Sigmoid colon (tissue), 7 donors: ENCODE results near the gene ZP2. TPM values are rescaled to one million over a fixed set of nuclear protein-coding genes. Genes with fewer than 3 reads are reported as not detected.

Source experiments
- DNase-seq: peaks from one replicate; pipeline ENCODE4 v3.0.0-alpha.2; 2019
- H3K27ac ChIP-seq, 4 donors: fragments of 200-600 bp; sonication (generic); one replicate each; pipeline ENCODE4 v1.5.1; 2016 to 2019; ENCODE audit warnings: mild to moderate bottlenecking in 1 of 4
- H3K27me3 ChIP-seq, 3 donors: fragments of 200-600 bp; sonication (generic); one replicate each; pipeline ENCODE4 v1.5.1; 2019; ENCODE audit warnings: mild to moderate bottlenecking in 1 of 3
- H3K36me3 ChIP-seq, 4 donors: fragments of 200-600 bp; sonication (generic); one replicate each; pipeline ENCODE4 v1.5.1; 2016 to 2019
- H3K4me1 ChIP-seq, 4 donors: fragments of 200-600 bp; sonication (generic); one replicate each; pipeline ENCODE4 v1.5.1; 2017 to 2019
- H3K4me3 ChIP-seq, 4 donors: fragments of 200-600 bp; sonication (generic); one replicate each; pipeline ENCODE4 v1.5.1; 2017 to 2019; ENCODE audit warnings: mild to moderate bottlenecking in 2 of 4, moderate library complexity in 1 of 4
- H3K9me3 ChIP-seq, 4 donors: fragments of 200-600 bp in 3 of 4; sonication (generic) in 3 of 4; one replicate each; pipeline versions ENCODE4 v1.5.1 to v1.6.1; 2013 to 2019
- CTCF ChIP-seq, 4 experiments: fragments of 450-650 bp in 3 of 4; fragments of 200-600 bp in 1 of 4; IDR thresholded peaks; one replicate each; pipeline ENCODE4 v1.5.1; 2016 to 2019; ENCODE audit warnings: antibody characterized with exemption in 4 of 4, mild to moderate bottlenecking in 3 of 4, moderate library complexity in 2 of 4
- EP300 ChIP-seq, 4 donors: sonication (generic); formaldehyde crosslinking; IDR thresholded peaks; one replicate each; pipeline ENCODE4 v1.6.1; 2017; ENCODE audit warnings: antibody characterized with exemption in 4 of 4
- POLR2A ChIP-seq, 2 donors: fragments of 450-650 bp; IDR thresholded peaks; one replicate each; pipeline ENCODE4 v1.6.1; 2016; ENCODE audit warnings: antibody characterized with exemption in 2 of 2, mild to moderate bottlenecking in 2 of 2, moderate library complexity in 2 of 2
- POLR2AphosphoS5 ChIP-seq, 4 donors: sonication (generic); formaldehyde crosslinking; IDR thresholded peaks; one replicate each; pipeline ENCODE4 v1.6.1; 2017; ENCODE audit warnings: antibody characterized with exemption in 4 of 4
- WGBS, 2 donors: extraction: QIAGEN DNeasy Blood & Tissue Kit; methylation state at CpG; one replicate each; pipeline ENCODE4 v1.1.7; 2013; 5-methylcytosine and 5-hydroxymethylcytosine counted together
- intact Hi-C: fragments of 100-400 bp; cut with DNase I; formaldehyde crosslinking; loops from one replicate; pipeline ENCODE4 v1.15.1; 2023
- polyA plus RNA-seq, 3 donors: library from polyadenylated mRNA; stranded (reverse); fragments of 200-250 nt; gene quantifications; one replicate each; pipeline ENCODE4 v1.2.3, GENCODE V29; 2013
- total RNA-seq, 4 donors: library from RNA; depleted of rRNA; stranded (reverse); fragments of >200 nt; gene quantifications; one replicate each; pipeline ENCODE4 v1.1.0, GENCODE V29; 2016
- donor health status: healthy with polysubstance abuse.
- donor health status: Bipolar disorder and iron deficiency.
- donor health status: healthy.

Gene ZP2
- total and polyA plus RNA-seq, 7 donors, result 0.03 TPM; not detected in 6

GRCh38 chr16:21233521-21234150 lies 22.3 kb upstream of the ZP2 start, which contains the start of gene ANKS4B:
Gene ANKS4B, plus strand, starts transcription at chr16:21233699. Its CDS starts 39 bp downstream, at chr16:21233738.
- no peak for DNase-seq
- peak in 1 of 2 donors; percentile 20 for TF ChIP-seq POLR2A (IDR thresholded peaks at IDR 0.05)
- no peak for TF ChIP-seq EP300 (IDR thresholded peaks at IDR 0.05)
- peak in 1 of 4 donors; percentile 9 for TF ChIP-seq POLR2AphosphoS5 (IDR thresholded peaks at IDR 0.05)
- TF ChIP-seq CTCF (IDR thresholded peaks at IDR 0.05), result no peak
- no peaks in the 10 kb centered on the region for H3K4me1 ChIP-seq
- no peaks in the 10 kb centered on the region for H3K36me3 ChIP-seq
- H3K27me3 ChIP-seq, result no peaks in the 10 kb centered on the region
- no peak within 1 kb of the TSS for H3K27ac ChIP-seq
- WGBS, 2 donors, result 20 to 74% methylated on average over 11 of the region's 11 CpGs
- intact Hi-C loops, result no loop called here
- no peaks in the 10 kb centered on the region for H3K9me3 ChIP-seq
- no peak within 1 kb of the TSS for H3K4me3 ChIP-seq

DNA sequence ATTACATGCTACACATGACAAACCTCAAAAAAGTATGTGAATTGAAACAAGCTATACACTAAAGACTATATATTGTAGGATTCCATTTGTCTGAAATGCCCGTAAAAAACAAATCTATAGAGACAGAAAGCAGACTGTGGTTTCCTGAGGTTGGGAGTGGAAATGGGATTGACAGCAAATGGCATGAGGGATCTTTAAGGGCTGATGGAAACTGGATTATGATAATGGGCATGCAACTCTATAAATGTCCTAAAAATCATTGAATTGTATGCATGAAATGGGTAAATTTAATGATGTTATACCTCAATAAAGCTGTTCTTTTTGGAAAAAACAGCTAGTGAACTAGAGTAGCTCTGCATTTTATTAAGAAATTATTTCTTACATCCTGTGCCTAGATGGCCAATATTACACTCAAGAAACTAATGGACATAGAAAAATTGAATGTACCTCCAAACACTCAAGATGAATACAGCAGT lies 21.7 kb upstream of the ZP2 start:
- H3K27me3 ChIP-seq, result no peaks in the 10 kb centered on the region
- no peaks in the 10 kb centered on the region for H3K36me3 ChIP-seq
- 86 to 91% methylated on average over 1 of the region's 1 CpG for WGBS, 2 donors
- no peaks in the 10 kb centered on the region for H3K9me3 ChIP-seq
- intact Hi-C loops, result no loop called here
- no peak for TF ChIP-seq POLR2A (IDR thresholded peaks at IDR 0.05)
- DNase-seq, result no peak
- H3K27ac ChIP-seq, result no peak overlapping the region
- no peaks in the 10 kb centered on the region for H3K4me1 ChIP-seq
- H3K4me3 ChIP-seq, result no peak overlapping the region

- Histone ChIP-seq H3K4me1 (no peaks in the 10 kb centered on the region), H3K4me3 (no peak overlapping the region), H3K27me3 (no peaks in the 10 kb centered on the region), H3K36me3 (no peaks in the 10 kb centered on the region), H3K9me3 (no peaks in the 10 kb centered on the region), H3K27ac (no peak overlapping the region)
- no peak for DNase-seq
- TF ChIP-seq EP300 (IDR thresholded peaks at IDR 0.05) (no peak), POLR2AphosphoS5 (IDR thresholded peaks at IDR 0.05) (no peak), CTCF (IDR thresholded peaks at IDR 0.05) (no peak), POLR2A (IDR thresholded peaks at IDR 0.05) (no peak)
- WGBS, 2 donors, result 81 to 91% methylated on average over 2 of the region's 2 CpGs
- intact Hi-C loops, result no loop called here
Observed at GRCh38 chr16:21228361-21228872, 17.0 kb upstream of the ZP2 start.

DNA sequence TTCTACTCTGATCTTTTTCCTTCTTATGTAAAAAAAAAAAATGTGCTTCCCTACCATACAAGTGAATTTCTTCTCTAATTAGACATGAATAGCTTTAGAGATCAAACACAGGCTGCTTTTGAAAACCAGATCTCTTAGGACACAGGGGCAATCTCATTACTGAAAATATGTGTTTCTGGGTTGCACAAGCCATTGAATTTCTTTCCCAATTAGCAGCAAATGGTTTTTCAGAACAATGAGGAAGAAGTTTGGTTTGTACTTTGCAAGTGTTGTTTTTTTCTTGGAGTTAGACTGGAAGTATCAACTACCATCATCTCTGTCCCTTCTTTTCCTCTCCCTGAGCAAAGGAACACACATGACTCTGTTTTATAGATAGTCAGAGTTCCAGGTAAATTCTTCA lies 16.5 kb upstream of the ZP2 start:
- Histone ChIP-seq H3K4me3 (no peak overlapping the region), H3K36me3 (no peaks in the 10 kb centered on the region), H3K27me3 (no peaks in the 10 kb centered on the region), H3K4me1 (no peaks in the 10 kb centered on the region), H3K9me3 (no peaks in the 10 kb centered on the region), H3K27ac (no peak overlapping the region)
- intact Hi-C loops, result no loop called here
- DNase-seq, result no peak
- no peak for TF ChIP-seq POLR2A (IDR thresholded peaks at IDR 0.05)
- no peak for TF ChIP-seq EP300 (IDR thresholded peaks at IDR 0.05)
- no peak for TF ChIP-seq CTCF (IDR thresholded peaks at IDR 0.05)
- TF ChIP-seq POLR2AphosphoS5 (IDR thresholded peaks at IDR 0.05), result no peak

- Histone ChIP-seq H3K4me1 (no peaks in the 10 kb centered on the region), H3K36me3 (no peaks in the 10 kb centered on the region), H3K9me3 (no peaks in the 10 kb centered on the region), H3K27ac (no peak overlapping the region), H3K27me3 (no peaks in the 10 kb centered on the region), H3K4me3 (no peak overlapping the region)
- no peak for DNase-seq
- no peak for TF ChIP-seq EP300 (IDR thresholded peaks at IDR 0.05)
- TF ChIP-seq POLR2AphosphoS5 (IDR thresholded peaks at IDR 0.05), result no peak
- TF ChIP-seq CTCF (IDR thresholded peaks at IDR 0.05), result no peak
- TF ChIP-seq POLR2A (IDR thresholded peaks at IDR 0.05), result no peak
- intact Hi-C loops, result no loop called here
Observed at GRCh38 chr16:21226749-21227148, 15.4 kb upstream of the ZP2 start.
